Measurements from ENCODE around the gene GDPD2. TPM values are rescaled to one million over a fixed set of nuclear protein-coding genes. Genes with fewer than 3 reads are reported as not detected.
A peak's percentile ranks its signal among the peaks of the same experiment; 100 is the strongest.

The GDPD2 gene, protein sequence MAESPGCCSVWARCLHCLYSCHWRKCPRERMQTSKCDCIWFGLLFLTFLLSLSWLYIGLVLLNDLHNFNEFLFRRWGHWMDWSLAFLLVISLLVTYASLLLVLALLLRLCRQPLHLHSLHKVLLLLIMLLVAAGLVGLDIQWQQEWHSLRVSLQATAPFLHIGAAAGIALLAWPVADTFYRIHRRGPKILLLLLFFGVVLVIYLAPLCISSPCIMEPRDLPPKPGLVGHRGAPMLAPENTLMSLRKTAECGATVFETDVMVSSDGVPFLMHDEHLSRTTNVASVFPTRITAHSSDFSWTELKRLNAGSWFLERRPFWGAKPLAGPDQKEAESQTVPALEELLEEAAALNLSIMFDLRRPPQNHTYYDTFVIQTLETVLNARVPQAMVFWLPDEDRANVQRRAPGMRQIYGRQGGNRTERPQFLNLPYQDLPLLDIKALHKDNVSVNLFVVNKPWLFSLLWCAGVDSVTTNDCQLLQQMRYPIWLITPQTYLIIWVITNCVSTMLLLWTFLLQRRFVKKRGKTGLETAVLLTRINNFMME
- polyA plus RNA-seq (2011; rRNA removed) (0.04 TPM in 2 replicates), polyA plus RNA-seq (2017; fragmentation: RNase III; extraction: RNeasy Plus Mini Kit Qiagen cat#74134 plus additional on column Dnase treatment) (0.12 to 0.18 TPM (median 0.12 TPM) in 3 replicates), polyA minus RNA-seq (2011; rRNA and poly(A)+ RNA removed) (0.17 and 0.34 TPM in 2 replicates)
- 0.08 TPM in 2 replicates for polyA plus RNA-seq (2012; cell fraction: cytosol; rRNA removed)
- polyA plus RNA-seq (2012; cell fraction: nucleus; rRNA removed) = 1.0 and 1.1 TPM in 2 replicates

DNA sequence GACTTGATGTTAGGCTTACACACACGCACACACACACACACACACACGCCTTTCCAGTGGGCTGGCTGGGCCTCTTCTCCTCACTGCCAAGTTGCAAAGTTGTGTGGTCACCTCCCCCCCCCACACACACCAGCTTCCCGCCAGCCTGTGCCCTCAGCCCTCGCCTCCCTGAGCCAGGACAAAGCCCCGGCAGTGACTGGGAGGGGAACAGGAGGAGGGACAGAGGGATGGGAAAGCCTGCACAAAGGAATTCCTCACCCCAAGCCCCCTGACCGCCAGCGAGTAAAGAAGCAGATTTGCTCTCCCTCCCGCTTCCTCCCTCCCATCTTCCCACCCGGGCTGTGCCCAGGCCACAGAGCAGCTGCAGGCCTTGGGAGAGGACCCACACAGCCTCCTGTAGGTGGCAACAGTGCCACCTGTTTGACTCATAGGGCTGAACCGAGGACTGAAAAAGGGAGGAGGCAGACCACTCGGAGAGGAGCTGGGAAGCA, at the start of gene GDPD2:
GDPD2 (plus strand) TSS at position 464 of the 491 bp plus-strand sequence. CDS start 1,671 bp downstream, outside the sequence.
- 60% methylated on average over 8 of the region's 11 CpGs for WGBS (ENCODE audit: missing lambda C conversion rate)
- TF ChIP-seq, protein P1, sequence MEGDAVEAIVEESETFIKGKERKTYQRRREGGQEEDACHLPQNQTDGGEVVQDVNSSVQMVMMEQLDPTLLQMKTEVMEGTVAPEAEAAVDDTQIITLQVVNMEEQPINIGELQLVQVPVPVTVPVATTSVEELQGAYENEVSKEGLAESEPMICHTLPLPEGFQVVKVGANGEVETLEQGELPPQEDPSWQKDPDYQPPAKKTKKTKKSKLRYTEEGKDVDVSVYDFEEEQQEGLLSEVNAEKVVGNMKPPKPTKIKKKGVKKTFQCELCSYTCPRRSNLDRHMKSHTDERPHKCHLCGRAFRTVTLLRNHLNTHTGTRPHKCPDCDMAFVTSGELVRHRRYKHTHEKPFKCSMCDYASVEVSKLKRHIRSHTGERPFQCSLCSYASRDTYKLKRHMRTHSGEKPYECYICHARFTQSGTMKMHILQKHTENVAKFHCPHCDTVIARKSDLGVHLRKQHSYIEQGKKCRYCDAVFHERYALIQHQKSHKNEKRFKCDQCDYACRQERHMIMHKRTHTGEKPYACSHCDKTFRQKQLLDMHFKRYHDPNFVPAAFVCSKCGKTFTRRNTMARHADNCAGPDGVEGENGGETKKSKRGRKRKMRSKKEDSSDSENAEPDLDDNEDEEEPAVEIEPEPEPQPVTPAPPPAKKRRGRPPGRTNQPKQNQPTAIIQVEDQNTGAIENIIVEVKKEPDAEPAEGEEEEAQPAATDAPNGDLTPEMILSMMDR (IDR thresholded peaks at IDR 0.05) = peak; percentile 16; the same call in 1 of the 3 replicates
- TF ChIP-seq EHMT2 (IDR thresholded peaks at IDR 0.05; ENCODE audit: low read depth) (no peak), RAD21 (conservative IDR thresholded peaks at IDR 0.05 in 1 of 2, IDR thresholded peaks at IDR 0.05 in 1 of 2) (peak; percentile 20 to 27; a peak in 1 of 5 replicates), SMC3 (IDR thresholded peaks at IDR 0.05) (no peak), TFCP2L1 (CRISPR knock-in tag; IDR thresholded peaks at IDR 0.05) (no peak), CHD4 (IDR thresholded peaks at IDR 0.05; ENCODE audit: borderline replicate concordance) (no peak)
- peak in 1 of 2 experiments; percentile 40 for DNase-seq (ENCODE audit: low read depth in 1 of 2, low spot score in 1 of 2)
- peak; percentile 84 to 85 for ATAC-seq
- POLR2A ChIA-PET = no interaction called here
- no peak within 1 kb of the TSS for H3K4me3 ChIP-seq
- H3K4me2 ChIP-seq = no peak within 1 kb of the TSS
- no peaks in the 10 kb centered on the region for H3K9me3 ChIP-seq
- no peak within 1 kb of the TSS for H3K27ac ChIP-seq
- FAIRE-seq = no peak
- H3K4me1 ChIP-seq = no peaks in the 10 kb centered on the region
- CTCF ChIA-PET = interaction anchor here (0.8 to 8.6 kb wide), 6 partner anchors 9 to 242 kb away, joined by 3 to 44 read pairs (median 4); no protein-coding TSS in a partner anchor

DNA sequence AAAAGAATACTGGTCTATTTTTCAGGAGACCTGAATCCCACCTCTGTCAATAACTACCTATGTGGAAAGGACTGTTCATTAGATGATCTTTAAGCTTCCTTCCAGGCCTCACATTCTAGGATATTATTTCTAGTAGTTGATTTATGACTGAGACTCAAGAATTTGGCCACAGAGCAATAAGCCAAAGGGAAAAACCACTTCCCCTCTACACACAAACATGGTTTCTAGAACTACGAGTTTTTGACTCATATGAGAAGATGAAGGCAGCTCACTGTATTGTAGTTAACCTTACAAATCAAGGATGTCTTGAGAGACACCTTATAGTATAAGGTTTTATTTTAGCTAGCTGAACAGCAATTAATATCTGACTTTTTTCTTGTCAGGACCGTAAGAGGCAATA, 36.9 kb upstream of the GDPD2 start:
- TF ChIP-seq ZSCAN20 (CRISPR knock-in tag; IDR thresholded peaks at IDR 0.05) (no peak), ZC3H11A (IDR thresholded peaks at IDR 0.05) (no peak), NFE2L2 (conservative IDR thresholded peaks at IDR 0.05; ENCODE audit: low read length) (no peak), HOXA7 (CRISPR knock-in tag; IDR thresholded peaks at IDR 0.05) (no peak), BHLHE40 (IDR thresholded peaks at IDR 0.05; ENCODE audit: low read depth, low read length) (no peak), KDM1A (IDR thresholded peaks at IDR 0.05; ENCODE audit: low read depth) (no peak)
- TF ChIP-seq, protein P2, sequence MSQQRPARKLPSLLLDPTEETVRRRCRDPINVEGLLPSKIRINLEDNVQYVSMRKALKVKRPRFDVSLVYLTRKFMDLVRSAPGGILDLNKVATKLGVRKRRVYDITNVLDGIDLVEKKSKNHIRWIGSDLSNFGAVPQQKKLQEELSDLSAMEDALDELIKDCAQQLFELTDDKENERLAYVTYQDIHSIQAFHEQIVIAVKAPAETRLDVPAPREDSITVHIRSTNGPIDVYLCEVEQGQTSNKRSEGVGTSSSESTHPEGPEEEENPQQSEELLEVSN (IDR thresholded peaks at IDR 0.05; ENCODE audit: borderline replicate concordance, low read depth) = no peak
- TF ChIP-seq, protein P3, sequence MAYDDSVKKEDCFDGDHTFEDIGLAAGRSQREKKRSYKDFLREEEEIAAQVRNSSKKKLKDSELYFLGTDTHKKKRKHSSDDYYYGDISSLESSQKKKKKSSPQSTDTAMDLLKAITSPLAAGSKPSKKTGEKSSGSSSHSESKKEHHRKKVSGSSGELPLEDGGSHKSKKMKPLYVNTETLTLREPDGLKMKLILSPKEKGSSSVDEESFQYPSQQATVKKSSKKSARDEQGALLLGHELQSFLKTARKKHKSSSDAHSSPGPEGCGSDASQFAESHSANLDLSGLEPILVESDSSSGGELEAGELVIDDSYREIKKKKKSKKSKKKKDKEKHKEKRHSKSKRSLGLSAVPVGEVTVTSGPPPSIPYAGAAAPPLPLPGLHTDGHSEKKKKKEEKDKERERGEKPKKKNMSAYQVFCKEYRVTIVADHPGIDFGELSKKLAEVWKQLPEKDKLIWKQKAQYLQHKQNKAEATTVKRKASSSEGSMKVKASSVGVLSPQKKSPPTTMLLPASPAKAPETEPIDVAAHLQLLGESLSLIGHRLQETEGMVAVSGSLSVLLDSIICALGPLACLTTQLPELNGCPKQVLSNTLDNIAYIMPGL (CRISPR knock-in tag; IDR thresholded peaks at IDR 0.05; ENCODE audit: borderline replicate concordance) = no peak
- TF ChIP-seq, protein P4, sequence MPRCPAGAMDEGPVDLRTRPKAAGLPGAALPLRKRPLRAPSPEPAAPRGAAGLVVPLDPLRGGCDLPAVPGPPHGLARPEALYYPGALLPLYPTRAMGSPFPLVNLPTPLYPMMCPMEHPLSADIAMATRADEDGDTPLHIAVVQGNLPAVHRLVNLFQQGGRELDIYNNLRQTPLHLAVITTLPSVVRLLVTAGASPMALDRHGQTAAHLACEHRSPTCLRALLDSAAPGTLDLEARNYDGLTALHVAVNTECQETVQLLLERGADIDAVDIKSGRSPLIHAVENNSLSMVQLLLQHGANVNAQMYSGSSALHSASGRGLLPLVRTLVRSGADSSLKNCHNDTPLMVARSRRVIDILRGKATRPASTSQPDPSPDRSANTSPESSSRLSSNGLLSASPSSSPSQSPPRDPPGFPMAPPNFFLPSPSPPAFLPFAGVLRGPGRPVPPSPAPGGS (IDR thresholded peaks at IDR 0.05) = no peak
- TF ChIP-seq, protein P5, sequence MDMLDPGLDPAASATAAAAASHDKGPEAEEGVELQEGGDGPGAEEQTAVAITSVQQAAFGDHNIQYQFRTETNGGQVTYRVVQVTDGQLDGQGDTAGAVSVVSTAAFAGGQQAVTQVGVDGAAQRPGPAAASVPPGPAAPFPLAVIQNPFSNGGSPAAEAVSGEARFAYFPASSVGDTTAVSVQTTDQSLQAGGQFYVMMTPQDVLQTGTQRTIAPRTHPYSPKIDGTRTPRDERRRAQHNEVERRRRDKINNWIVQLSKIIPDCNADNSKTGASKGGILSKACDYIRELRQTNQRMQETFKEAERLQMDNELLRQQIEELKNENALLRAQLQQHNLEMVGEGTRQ (IDR thresholded peaks at IDR 0.05) = no peak
- no peak overlapping the region for H3K4me3 ChIP-seq
- no peak overlapping the region for H3K4me2 ChIP-seq
- ChIA-PET POLR2A (no interaction called here), CTCF (no interaction called here)
- DNase-seq (ENCODE audit: low read depth in 1 of 2, low spot score in 1 of 2) = no peak
- 98% methylated on average over 2 of the region's 2 CpGs for WGBS (ENCODE audit: missing lambda C conversion rate)
- no peak overlapping the region for H3K27ac ChIP-seq
- ATAC-seq = no peak
- FAIRE-seq = peak; percentile 54
- no peaks in the 10 kb centered on the region for H3K9me3 ChIP-seq
- H3K4me1 ChIP-seq = no peaks in the 10 kb centered on the region

Data from A549 (cell line).